MM.1S (cell line): ENCODE data around the gene NDFIP2.

Experiments used
- CTCF ChIP-seq: fragments of 300-600 bp; sonication (generic); IDR thresholded peaks from 2 replicates; pipeline ENCODE4 v1.5.1; 2016; ENCODE audit warnings: antibody characterized with exemption, low read length, mixed read lengths
- EZH2 ChIP-seq: fragments of 300-600 bp; sonication (generic); optimal IDR thresholded peaks from 2 replicates; pipeline ENCODE3; 2017; ENCODE audit warnings: low read depth, mild to moderate bottlenecking, antibody characterized with exemption, low read length, mixed read lengths
- EZH2phosphoT487 ChIP-seq: fragments of 300-600 bp; sonication (generic); IDR thresholded peaks from 2 replicates; pipeline ENCODE4 v1.6.1; 2018; ENCODE audit warnings: antibody characterized with exemption, low read length

- TF ChIP-seq EZH2 (no peak), CTCF (no peak), EZH2phosphoT487 (no peak)
Measured at GRCh38 chr13:79459906-79460305, 21.0 kb upstream of the NDFIP2 start.
